H1 (cell line): Measurements from ENCODE around the gene CDR2L.

ENCODE experiments used
- HDAC2 ChIP-seq, 2 experiments: fragments of 300-600 bp in 1 of 2; sonication (generic) in 1 of 2; IDR thresholded peaks; 2 replicates each; pipeline ENCODE4 v1.6.1; 2011 to 2012; ENCODE audit warnings: low read depth in 2 of 2, low read length in 2 of 2, mild to moderate bottlenecking in 2 of 2, moderate library complexity in 2 of 2, borderline replicate concordance in 1 of 2, inconsistent platforms in 1 of 2
- KDM5A ChIP-seq: fragments of 200-600 bp; IDR thresholded peaks from 2 replicates; pipeline ENCODE4 v1.7.1; 2012; ENCODE audit warnings: mild to moderate bottlenecking, low read length, inconsistent platforms, mixed read lengths
- POLR2AphosphoS5 ChIP-seq: IDR thresholded peaks from 2 replicates; pipeline ENCODE4 v1.6.1; 2011; ENCODE audit warnings: low read depth, low read length
- TEAD4 ChIP-seq: IDR thresholded peaks from 2 replicates; pipeline ENCODE4 v1.6.1; 2012; ENCODE audit warnings: low read depth, low read length, inconsistent platforms, mixed read lengths

DNA sequence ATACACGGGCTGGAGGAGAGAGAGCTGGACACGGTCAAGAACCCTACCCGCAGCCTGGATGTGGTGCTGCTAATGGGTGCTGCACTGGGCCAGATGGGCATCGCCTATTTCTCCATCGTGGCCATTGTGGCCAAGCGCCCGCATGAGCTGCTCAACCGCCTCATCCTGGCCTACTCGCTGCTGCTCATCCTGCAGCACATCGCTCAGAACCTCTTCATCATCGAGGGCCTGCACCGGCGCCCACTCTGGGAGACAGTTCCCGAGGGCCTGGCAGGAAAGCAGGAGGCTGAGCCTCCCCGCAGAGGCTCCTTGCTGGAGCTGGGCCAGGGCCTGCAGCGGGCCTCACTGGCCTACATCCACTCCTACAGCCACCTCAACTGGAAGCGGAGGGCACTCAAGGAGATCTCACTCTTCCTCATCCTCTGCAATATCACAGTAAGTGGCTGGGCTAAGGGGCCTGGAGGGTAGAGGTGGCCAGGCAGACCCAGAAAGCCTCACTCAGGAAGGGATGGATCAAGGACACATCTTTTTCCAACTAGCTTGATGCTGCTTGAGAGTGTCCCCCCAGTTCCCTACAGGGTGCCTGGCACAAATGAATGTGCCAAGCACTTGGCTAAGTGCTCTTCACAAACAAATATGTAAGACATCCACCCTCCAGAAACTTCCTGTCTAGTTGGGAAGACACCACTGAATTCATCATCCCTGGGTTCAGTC, 40.2 kb upstream of the CDR2L start:
- no peak for TF ChIP-seq POLR2AphosphoS5
- no peak for TF ChIP-seq TEAD4
- TF ChIP-seq KDM5A, result no peak
- TF ChIP-seq HDAC2 (IDR thresholded peaks at IDR 0.05; ENCODE audit: borderline replicate concordance in 1 of 2, low read depth in 2 of 2, low read length in 2 of 2), result no peak
